ENCODE data around the gene HBZ.
"Not testable (repeated sequence)": the region's sequence is repeated elsewhere in the genome, so short reads cannot be mapped to it uniquely, and the experiment has no call there.

GRCh38 chr16:153129-153521, 681 bp downstream of the HBZ start:
- not testable (repeated sequence) for TF ChIP-seq CTCF, POLR2AphosphoS5 (IDR thresholded peaks at IDR 0.05)

Measured in sigmoid colon (tissue), 4 donors.